Astrocyte (in vitro differentiated cells and primary cell): Measurements from ENCODE around the gene HLX.

Source experiments
- CTCF ChIP-seq: IDR thresholded peaks from 2 replicates; pipeline ENCODE4 v1.5.1; 2011; ENCODE audit warnings: low read depth, mild to moderate bottlenecking, inconsistent platforms, low read length, moderate library complexity; ENCODE audit not compliant: insufficient read depth
- EZH2 ChIP-seq: IDR thresholded peaks from 2 replicates; pipeline ENCODE4 v1.6.1; 2012; ENCODE audit warnings: mild to moderate bottlenecking, low read length, inconsistent platforms; ENCODE audit not compliant: insufficient read depth

DNA sequence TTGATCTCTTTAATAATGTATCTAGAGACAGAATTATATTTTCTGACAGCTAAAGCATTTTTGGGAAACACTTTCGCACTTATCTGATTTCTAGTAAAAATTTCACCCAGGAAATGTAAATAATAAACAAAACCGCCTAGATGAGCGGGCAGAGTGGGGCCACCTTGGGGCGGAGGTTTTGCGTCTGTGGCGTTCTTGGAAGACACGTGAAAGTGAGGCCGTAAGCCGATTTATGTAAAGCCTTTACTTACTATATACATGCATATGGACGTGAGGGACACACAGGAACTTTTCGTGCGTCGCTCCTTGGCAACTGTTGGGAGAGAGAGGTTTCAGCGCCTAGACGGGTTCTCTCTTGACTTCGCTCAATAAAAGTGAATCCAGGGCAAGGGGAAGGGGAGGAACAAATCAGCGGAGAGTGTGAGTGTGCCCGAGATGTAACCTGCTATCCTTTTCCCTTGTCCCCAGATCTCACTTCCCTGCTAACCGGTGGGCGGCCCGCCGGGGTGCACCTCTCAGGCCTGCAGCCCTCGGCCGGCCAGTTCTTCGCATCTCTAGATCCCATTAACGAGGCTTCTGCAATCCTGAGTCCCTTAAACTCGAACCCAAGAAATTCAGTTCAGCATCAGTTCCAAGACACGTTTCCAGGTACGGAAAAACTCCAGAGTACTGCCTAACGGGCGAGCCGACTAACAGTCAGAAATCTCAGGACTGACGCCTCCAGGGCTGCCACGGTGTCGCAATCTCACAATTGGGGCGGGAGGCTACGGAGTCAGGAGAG lies 1.7 kb downstream of the HLX start:
- TF ChIP-seq CTCF: no peak
- no peak for TF ChIP-seq EZH2
